H1 (cell line): ENCODE data around the gene MAML3. TPM values are rescaled to one million over a fixed set of nuclear protein-coding genes. Genes with fewer than 3 reads are reported as not detected.

Source experiments
- CTCF ChIA-PET: fragments of 300-600 bp; sonication (Branson Sonifier 250); formaldehyde crosslinking; loops from one replicate; lab custom pipeline; 2021; ENCODE audit not compliant: partially characterized antibody; lab: Charles Lee
- POLR2A ChIA-PET: fragments of 300-600 bp; sonication (Branson Sonifier 250); formaldehyde crosslinking; loops from one replicate; lab custom pipeline; 2021; ENCODE audit warnings: inconsistent platforms; ENCODE audit not compliant: partially characterized antibody; lab: Charles Lee
- DNase-seq, 2 experiments: peaks; one replicate each; pipeline versions ENCODE4 v3.0.0 to v3.0.0-alpha.2; 2010 to 2022; ENCODE audit warnings: low spot score in 2 of 2, low read depth in 1 of 2, mixed read lengths in 1 of 2
- FAIRE-seq: peaks from 2 replicates; lab custom pipeline; 2011; peaks lifted over from hg19 to GRCh38; lab: Jason Lieb, UNC
- H2AFZ ChIP-seq: 2 replicates; pipeline ENCODE4 v1.8.1; 2012; ENCODE audit warnings: low read length, inconsistent platforms
- H2AK5ac ChIP-seq: 2 replicates; pipeline ENCODE4 v1.6.1; 2013; ENCODE audit warnings: low read depth, low read length
- H2BK120ac ChIP-seq: replicated peaks from 2 replicates; pipeline ENCODE3; 2013; ENCODE audit warnings: low read depth, low read length, inconsistent platforms
- H2BK12ac ChIP-seq: 2 replicates; pipeline ENCODE4 v1.6.1; 2013; ENCODE audit warnings: low read depth, low read length
- H2BK15ac ChIP-seq: 2 replicates; pipeline ENCODE4 v1.6.1; 2013; ENCODE audit warnings: low read length
- H2BK20ac ChIP-seq: 2 replicates; pipeline ENCODE4 v1.6.1; 2013; ENCODE audit warnings: low read length
- H2BK5ac ChIP-seq: 2 replicates; pipeline ENCODE4 v1.6.1; 2013; ENCODE audit warnings: low read depth, low read length
- H3K14ac ChIP-seq: 2 replicates; pipeline ENCODE4 v1.6.1; 2013; ENCODE audit warnings: inconsistent platforms; ENCODE audit not compliant: insufficient read length
- H3K18ac ChIP-seq: 2 replicates; pipeline ENCODE4 v1.6.1; 2013; ENCODE audit warnings: low read length; ENCODE audit errors: extremely low read depth
- H3K23ac ChIP-seq: 2 replicates; pipeline ENCODE4 v1.6.1; 2013; ENCODE audit warnings: inconsistent platforms; ENCODE audit not compliant: insufficient read length
- H3K23me2 ChIP-seq: 2 replicates; pipeline ENCODE4 v1.6.1; 2013; ENCODE audit warnings: low read depth, low read length
- H3K27ac ChIP-seq: 2 replicates; pipeline ENCODE4 v1.6.1; 2011; ENCODE audit warnings: low read depth, low read length, inconsistent platforms
- H3K27me3 ChIP-seq, 4 experiments: replicated peaks in 1 of 4; 1 replicate in 1 of 4; 2 replicates in 3 of 4; pipeline versions ENCODE4 v1.6.1 to v1.8.1; 2011 to 2013; ENCODE audit warnings: low read length in 3 of 4, mild to moderate bottlenecking in 3 of 4, inconsistent platforms in 2 of 4, mixed read lengths in 2 of 4, moderate library complexity in 1 of 4; ENCODE audit not compliant: control insufficient read depth in 3 of 4, insufficient read depth in 3 of 4; ENCODE audit errors: extremely low read depth in 1 of 4
- H3K36me3 ChIP-seq, 4 experiments: 2 replicates each; pipeline versions ENCODE4 v1.6.1 to v1.8.1; 2011 to 2013; ENCODE audit warnings: mild to moderate bottlenecking in 4 of 4, low read length in 3 of 4, moderate library complexity in 2 of 4, control low read depth in 1 of 4, inconsistent platforms in 1 of 4; ENCODE audit not compliant: insufficient read depth in 4 of 4, control insufficient read depth in 2 of 4
- H3K4ac ChIP-seq: replicated peaks from 2 replicates; pipeline ENCODE3; 2013; ENCODE audit warnings: low read length, low read depth, mixed read lengths, inconsistent platforms; ENCODE audit not compliant: insufficient read length
- H3K4me1 ChIP-seq, 4 experiments: replicated peaks in 1 of 4; 1 replicate in 1 of 4; 2 replicates in 3 of 4; pipeline versions ENCODE4 v1.6.1 to v1.8.1; 2011 to 2013; ENCODE audit warnings: low read length in 3 of 4, inconsistent platforms in 2 of 4, mixed read lengths in 1 of 4; ENCODE audit not compliant: insufficient read depth in 4 of 4, control insufficient read depth in 3 of 4
- H3K4me2 ChIP-seq, 2 experiments: 2 replicates each; pipeline versions ENCODE4 v1.6.1 to v1.8.1; 2011 to 2013; ENCODE audit warnings: low read depth in 2 of 2, low read length in 2 of 2, control low read depth in 1 of 2, inconsistent platforms in 1 of 2, mild to moderate bottlenecking in 1 of 2; ENCODE audit not compliant: insufficient read depth in 1 of 2
- H3K4me3 ChIP-seq, 4 experiments: fragments of 200-600, 300-600 bp in 1 of 4; sonication (generic), shearing (Covaris generic), sonication (Bioruptor Twin) in 1 of 4; 2 replicates each; pipeline versions ENCODE4 v1.5.1 to v1.8.1; 2011 to 2016; ENCODE audit warnings: low read length in 4 of 4, low read depth in 3 of 4, control low read depth in 2 of 4, inconsistent platforms in 2 of 4, mild to moderate bottlenecking in 2 of 4, mixed read lengths in 1 of 4, moderate library complexity in 1 of 4; ENCODE audit not compliant: insufficient read depth in 2 of 4; ENCODE audit errors: extremely low read depth in 1 of 4
- H3K56ac ChIP-seq: replicated peaks from 2 replicates; pipeline ENCODE3; 2013; ENCODE audit warnings: low read depth, mild to moderate bottlenecking, mixed read lengths, low read length, inconsistent platforms; ENCODE audit not compliant: insufficient read length
- H3K79me1 ChIP-seq: 2 replicates; pipeline ENCODE4 v1.6.1; 2013; ENCODE audit warnings: low read depth, low read length, control low read depth
- H3K79me2 ChIP-seq, 2 experiments: 2 replicates each; pipeline versions ENCODE4 v1.6.1 to v1.8.1; 2012 to 2013; ENCODE audit warnings: low read length in 2 of 2, mild to moderate bottlenecking in 2 of 2, inconsistent platforms in 1 of 2; ENCODE audit not compliant: insufficient read depth in 2 of 2, control insufficient read depth in 1 of 2
- H3K9ac ChIP-seq, 4 experiments: replicated peaks in 1 of 4; 1 replicate in 1 of 4; 2 replicates in 3 of 4; pipeline versions ENCODE4 v1.6.1 to v1.8.1; 2011 to 2013; ENCODE audit warnings: low read depth in 3 of 4, low read length in 3 of 4, control low read depth in 2 of 4, mild to moderate bottlenecking in 2 of 4, moderate library complexity in 2 of 4, inconsistent platforms in 1 of 4; ENCODE audit errors: extremely low read depth in 1 of 4
- H3K9me3 ChIP-seq, 2 experiments: 2 replicates each; pipeline versions ENCODE4 v1.6.1 to v1.8.1; 2012 to 2013; ENCODE audit warnings: mild to moderate bottlenecking in 2 of 2, moderate library complexity in 2 of 2, control low read depth in 1 of 2, inconsistent platforms in 1 of 2, low read depth in 1 of 2, low read length in 1 of 2, mixed read lengths in 1 of 2; ENCODE audit not compliant: insufficient read depth in 2 of 2
- H4K20me1 ChIP-seq, 2 experiments: replicated peaks in 1 of 2; 2 replicates each; pipeline versions ENCODE3 to v1.8.1; 2011 to 2013; ENCODE audit warnings: inconsistent platforms in 2 of 2, low read length in 2 of 2, mild to moderate bottlenecking in 1 of 2; ENCODE audit not compliant: insufficient read depth in 2 of 2, control insufficient read depth in 1 of 2
- H4K5ac ChIP-seq: 2 replicates; pipeline ENCODE4 v1.6.1; 2013; ENCODE audit warnings: low read length, low read depth, mixed read lengths, inconsistent platforms; ENCODE audit not compliant: insufficient read length
- H4K8ac ChIP-seq: 2 replicates; pipeline ENCODE4 v1.8.0; 2013; ENCODE audit warnings: mild to moderate bottlenecking, moderate library complexity, low read length, inconsistent platforms; ENCODE audit not compliant: insufficient read depth; ENCODE audit errors: extremely low read depth
- H4K91ac ChIP-seq: replicated peaks from 2 replicates; pipeline ENCODE3; 2013; ENCODE audit warnings: low read length, mixed read lengths, inconsistent platforms; ENCODE audit not compliant: insufficient read length
- SP4 ChIP-seq: IDR thresholded peaks from 2 replicates; pipeline ENCODE4 v1.6.1; 2012; ENCODE audit warnings: low read length, inconsistent platforms
- WGBS, 2 experiments: shearing (Covaris generic) in 1 of 2; methylation state at CpG; one replicate each; pipeline versions ENCODE4 v1.1.6 to v1.1.7; 2013 to 2015; ENCODE audit warnings: low lambda C conversion rate in 2 of 2, mixed read lengths in 2 of 2, inconsistent platforms in 1 of 2, low coverage in 1 of 2, missing lambda C conversion rate in 1 of 2; ENCODE audit not compliant: insufficient replicate concordance in 2 of 2, insufficient coverage in 1 of 2, insufficient read length in 1 of 2; ENCODE audit errors: extremely low coverage in 1 of 2, missing lambda C conversion rate in 1 of 2; 5-methylcytosine and 5-hydroxymethylcytosine counted together
- polyA plus RNA-seq, 7 experiments: library from polyadenylated mRNA; depleted of rRNA in 3 of 7; stranded (reverse) in 5 of 7; unstranded in 2 of 7; fragments of >200 nt in 5 of 7; fragments of 200-250 nt in 2 of 7; gene quantifications; 1 replicate in 5 of 7; 2 replicates in 1 of 7; 4 replicates in 1 of 7; pipeline versions ENCODE4 v1.2.1 to v1.2.3, GENCODE V29; 2011 to 2013; ENCODE audit warnings: missing spikeins in 2 of 7, mixed read lengths in 2 of 7
- total RNA-seq: library from RNA; stranded (reverse); fragmentation: NEBNext Ultra II Directional; extraction: Animal tissue kit (Norgen Biotek cat#: 25700); gene quantifications from 2 replicates; pipeline ENCODE4 v1.2.1, GENCODE V29; 2021
- TF ChIP-seq, protein P1 (sequence below): IDR thresholded peaks from 2 replicates; pipeline ENCODE4 v1.6.1; 2012; ENCODE audit warnings: low read length, inconsistent platforms
- TF ChIP-seq, protein P2 (sequence below), 3 experiments: IDR thresholded peaks; 1 replicate in 2 of 3; 2 replicates in 1 of 3; pipeline versions ENCODE4 v1.5.1 to v1.6.1; 2011; ENCODE audit warnings: low read length in 3 of 3, mild to moderate bottlenecking in 3 of 3, inconsistent platforms in 2 of 3, low read depth in 1 of 3, moderate library complexity in 1 of 3; ENCODE audit not compliant: insufficient read depth in 1 of 3; ENCODE audit errors: control extremely low read depth in 1 of 3

Gene MAML3
- total and polyA plus RNA-seq, 2 of the 8 experiments (the other 6 are each of a cell fraction or from before 2014, with no cell fraction given), result 2.1 to 5.7 TPM

GRCh38 chr4:139918591-139918990 lies 235.4 kb downstream of the MAML3 start:
- H3K4me2 ChIP-seq, result no peak overlapping the region
- H3K23me2 ChIP-seq, result no peaks in the 10 kb centered on the region
- no peak for FAIRE-seq
- no peaks in the 10 kb centered on the region for H3K79me2 ChIP-seq
- H2AK5ac ChIP-seq, result no peak overlapping the region
- H3K27me3 ChIP-seq, result no peaks in the 10 kb centered on the region; a peak in 2 of 7 replicates
- H3K4ac ChIP-seq, result no peak overlapping the region
- no peak overlapping the region for H3K27ac ChIP-seq
- no peak overlapping the region; the same call in 1 of the 2 replicates for H2BK15ac ChIP-seq
- DNase-seq, result no peak
- POLR2A ChIA-PET, result interaction anchor here (0.6 to 1.0 kb wide), 2 partner anchors 11 to 532 kb away, joined by 3 to 4 read pairs; no protein-coding TSS in a partner anchor
- CTCF ChIA-PET, result interaction anchor here (0.7 to 1.7 kb wide), 2 partner anchors 12 to 220 kb away, joined by 3 to 4 read pairs; no protein-coding TSS in a partner anchor
- no peak overlapping the region for H4K5ac ChIP-seq
- no peak overlapping the region for H3K9ac ChIP-seq
- no peak overlapping the region for H3K14ac ChIP-seq
- no peaks in the 10 kb centered on the region for H4K20me1 ChIP-seq
- peaks cover 0 to 15% (median 9%) of the 10 kb centered on the region in 4 experiments; a peak in 5 of 7 replicates for H3K4me1 ChIP-seq
- no peak overlapping the region for H3K56ac ChIP-seq
- H3K79me1 ChIP-seq, result no peaks in the 10 kb centered on the region
- WGBS, 2 experiments, result 94% methylated on average over 7 of the region's 7 CpGs; no CpG with 5 or more reads in 1 of the 2 experiments
- no peaks in the 10 kb centered on the region for H3K36me3 ChIP-seq
- H4K91ac ChIP-seq, result no peak overlapping the region
- H4K8ac ChIP-seq, result no peak overlapping the region
- no peaks in the 10 kb centered on the region for H3K9me3 ChIP-seq
- no peak overlapping the region for H2BK20ac ChIP-seq
- no peak overlapping the region for H2BK5ac ChIP-seq
- H3K18ac ChIP-seq, result no peak overlapping the region
- H2BK12ac ChIP-seq, result no peak overlapping the region
- H2BK120ac ChIP-seq, result no peak overlapping the region
- H3K4me3 ChIP-seq, result no peak overlapping the region
- no peak overlapping the region for H3K23ac ChIP-seq
- H2AFZ ChIP-seq, result no peak overlapping the region
- TF ChIP-seq, protein P1, sequence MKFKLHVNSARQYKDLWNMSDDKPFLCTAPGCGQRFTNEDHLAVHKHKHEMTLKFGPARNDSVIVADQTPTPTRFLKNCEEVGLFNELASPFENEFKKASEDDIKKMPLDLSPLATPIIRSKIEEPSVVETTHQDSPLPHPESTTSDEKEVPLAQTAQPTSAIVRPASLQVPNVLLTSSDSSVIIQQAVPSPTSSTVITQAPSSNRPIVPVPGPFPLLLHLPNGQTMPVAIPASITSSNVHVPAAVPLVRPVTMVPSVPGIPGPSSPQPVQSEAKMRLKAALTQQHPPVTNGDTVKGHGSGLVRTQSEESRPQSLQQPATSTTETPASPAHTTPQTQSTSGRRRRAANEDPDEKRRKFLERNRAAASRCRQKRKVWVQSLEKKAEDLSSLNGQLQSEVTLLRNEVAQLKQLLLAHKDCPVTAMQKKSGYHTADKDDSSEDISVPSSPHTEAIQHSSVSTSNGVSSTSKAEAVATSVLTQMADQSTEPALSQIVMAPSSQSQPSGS, result no peak
- TF ChIP-seq, protein P2, sequence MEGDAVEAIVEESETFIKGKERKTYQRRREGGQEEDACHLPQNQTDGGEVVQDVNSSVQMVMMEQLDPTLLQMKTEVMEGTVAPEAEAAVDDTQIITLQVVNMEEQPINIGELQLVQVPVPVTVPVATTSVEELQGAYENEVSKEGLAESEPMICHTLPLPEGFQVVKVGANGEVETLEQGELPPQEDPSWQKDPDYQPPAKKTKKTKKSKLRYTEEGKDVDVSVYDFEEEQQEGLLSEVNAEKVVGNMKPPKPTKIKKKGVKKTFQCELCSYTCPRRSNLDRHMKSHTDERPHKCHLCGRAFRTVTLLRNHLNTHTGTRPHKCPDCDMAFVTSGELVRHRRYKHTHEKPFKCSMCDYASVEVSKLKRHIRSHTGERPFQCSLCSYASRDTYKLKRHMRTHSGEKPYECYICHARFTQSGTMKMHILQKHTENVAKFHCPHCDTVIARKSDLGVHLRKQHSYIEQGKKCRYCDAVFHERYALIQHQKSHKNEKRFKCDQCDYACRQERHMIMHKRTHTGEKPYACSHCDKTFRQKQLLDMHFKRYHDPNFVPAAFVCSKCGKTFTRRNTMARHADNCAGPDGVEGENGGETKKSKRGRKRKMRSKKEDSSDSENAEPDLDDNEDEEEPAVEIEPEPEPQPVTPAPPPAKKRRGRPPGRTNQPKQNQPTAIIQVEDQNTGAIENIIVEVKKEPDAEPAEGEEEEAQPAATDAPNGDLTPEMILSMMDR (IDR thresholded peaks at IDR 0.05; ENCODE audit: control extremely low read depth in 1 of 3, insufficient read depth in 1 of 3, low read depth in 1 of 3, low read length in 3 of 3), result no peak
- no peak for TF ChIP-seq SP4
